DMS153 (cell line): Measurements from ENCODE around the gene ENO2.
"Not testable (repeated sequence)": the region's sequence is repeated elsewhere in the genome, so short reads cannot be mapped to it uniquely, and the experiment has no call there.

Experiments
- DNase-seq: peaks from one replicate; lab custom pipeline; 2025; lab: John Stamatoyannopoulos, UW

ENO2 gene

GRCh38 chr12:6886206-6886999 lies 28.0 kb upstream of the ENO2 start:
- DNase-seq = not testable (repeated sequence)

- DNase-seq = no peak
Measured at GRCh38 chr12:6887460-6887859, 26.9 kb upstream of the ENO2 start.

GRCh38 chr12:6888360-6888759 lies 26.0 kb upstream of the ENO2 start:
- no peak for DNase-seq

GRCh38 chr12:6888794-6889193 lies 25.6 kb upstream of the ENO2 start:
- not testable (repeated sequence) for DNase-seq

GRCh38 chr12:6889775-6890573 lies 24.4 kb upstream of the ENO2 start:
- not testable (repeated sequence) for DNase-seq

- DNase-seq = peak; percentile 95
Measured at GRCh38 chr12:6890789-6891645, 23.4 kb upstream of the ENO2 start.

- no peak for DNase-seq
Measured at GRCh38 chr12:6891646-6892001, 22.8 kb upstream of the ENO2 start.

- not testable (repeated sequence) for DNase-seq
Measured at GRCh38 chr12:6892683-6893082, 21.7 kb upstream of the ENO2 start.

GRCh38 chr12:6894321-6894720 lies 20.1 kb upstream of the ENO2 start:
- DNase-seq = no peak

- no peak for DNase-seq
Measured at GRCh38 chr12:6896846-6897435, 17.4 kb upstream of the ENO2 start.

GRCh38 chr12:6899427-6899826 lies 15.0 kb upstream of the ENO2 start:
- DNase-seq = no peak

- peak; percentile 75 for DNase-seq
Measured at GRCh38 chr12:6899837-6900519, 14.4 kb upstream of the ENO2 start.

GRCh38 chr12:6902448-6902847 lies 11.9 kb upstream of the ENO2 start:
- DNase-seq = no peak

- no peak for DNase-seq
Measured at GRCh38 chr12:6903722-6904121, 10.7 kb upstream of the ENO2 start.

GRCh38 chr12:6904280-6905276 lies 9.8 kb upstream of the ENO2 start, which contains the start of gene LRRC23:
Gene LRRC23 (plus strand): TSS chr12:6904822. CDS start chr12:6905634, 812 bp downstream.
- DNase-seq = peak; percentile 97

- DNase-seq = no peak
Measured at GRCh38 chr12:6905414-6906040, 8.9 kb upstream of the ENO2 start.

GRCh38 chr12:6908141-6908540 lies 6.2 kb upstream of the ENO2 start:
- not testable (repeated sequence) for DNase-seq

- no peak for DNase-seq
Measured at GRCh38 chr12:6909421-6910145, 4.8 kb upstream of the ENO2 start.
